AG09319 (cell line): ENCODE data around the gene CARD19.
A peak's percentile ranks its signal among the peaks of the same experiment; 100 is the strongest.

Experiments
- DNase-seq: peaks from one replicate; pipeline ENCODE4 v3.0.0-alpha.2; 2010; ENCODE audit warnings: low read depth; ENCODE audit errors: extremely low read depth
- CTCF ChIP-seq: IDR thresholded peaks from 2 replicates; pipeline ENCODE4 v1.5.1; 2011; ENCODE audit warnings: low read depth, mild to moderate bottlenecking, inconsistent platforms, low read length, moderate library complexity

Gene CARD19

GRCh38 chr9:93066978-93067603 lies 28.9 kb upstream of the CARD19 start:
- no peak for TF ChIP-seq CTCF

GRCh38 chr9:93068956-93069355 lies 27.1 kb upstream of the CARD19 start:
- DNase-seq: no peak
- TF ChIP-seq CTCF: no peak

More at GRCh38 chr9:93066978-93067603, 28.9 kb upstream of the CARD19 start:
- DNase-seq: no peak

GRCh38 chr9:93071464-93071863 lies 24.6 kb upstream of the CARD19 start:
- TF ChIP-seq CTCF: no peak
- DNase-seq: no peak

- TF ChIP-seq CTCF: no peak
- peak; percentile 39 for DNase-seq
Observed at GRCh38 chr9:93072383-93072795, 23.6 kb upstream of the CARD19 start.

- TF ChIP-seq CTCF: no peak
- no peak for DNase-seq
Observed at GRCh38 chr9:93076101-93076791, 19.8 kb upstream of the CARD19 start.

- DNase-seq: no peak
- no peak for TF ChIP-seq CTCF
Observed at GRCh38 chr9:93076792-93077128, 19.3 kb upstream of the CARD19 start.

- DNase-seq: no peak
- no peak for TF ChIP-seq CTCF
Observed at GRCh38 chr9:93077367-93077766, 18.6 kb upstream of the CARD19 start.
